SU-DHL-6 (cell line): ENCODE results near the gene FGFR2.

Experiments used
- H2AFZ ChIP-seq: fragments of 200-600 bp; sonication (generic); 2 replicates; pipeline ENCODE4 v1.6.1; 2014; ENCODE audit warnings: low read depth, mild to moderate bottlenecking, moderate library complexity, mixed read lengths, antibody characterized with exemption, low read length; ENCODE audit not compliant: severe bottlenecking
- H3F3A ChIP-seq: fragments of 200-600 bp; shearing (Covaris generic); 2 replicates; pipeline ENCODE4 v1.6.0; 2016; ENCODE audit warnings: antibody characterized with exemption, mild to moderate bottlenecking; ENCODE audit not compliant: insufficient read depth
- H3K27ac ChIP-seq: fragments of 200-600 bp; sonication (generic); 2 replicates; pipeline ENCODE4 v1.5.1; 2016; ENCODE audit warnings: low read depth, mild to moderate bottlenecking, low read length, moderate library complexity, mixed read lengths
- H3K27me3 ChIP-seq: fragments of 200-600 bp; sonication (generic), shearing (Covaris generic); 2 replicates; pipeline ENCODE4 v1.6.0; 2014; ENCODE audit warnings: mild to moderate bottlenecking, low read length
- H3K36me3 ChIP-seq: fragments of 200-600 bp; sonication (generic); 2 replicates; pipeline ENCODE4 v1.6.1; 2014; ENCODE audit warnings: mild to moderate bottlenecking, low read length, mixed read lengths
- H3K4me2 ChIP-seq: fragments of 300-600, 200-600 bp; shearing (Covaris generic), sonication (generic); 2 replicates; pipeline ENCODE4 v1.6.0; 2014; ENCODE audit warnings: low read length, low read depth, mild to moderate bottlenecking; ENCODE audit not compliant: poor library complexity, severe bottlenecking
- H3K4me3 ChIP-seq: fragments of 200-600 bp; sonication (generic); 2 replicates; pipeline ENCODE4 v1.5.1; 2014; ENCODE audit warnings: antibody characterized with exemption, low read length, mild to moderate bottlenecking, mixed read lengths; ENCODE audit not compliant: insufficient read depth, poor library complexity, severe bottlenecking
- H3K79me2 ChIP-seq: fragments of 200-600 bp; sonication (generic); 2 replicates; pipeline ENCODE4 v1.6.1; 2014; ENCODE audit warnings: mild to moderate bottlenecking, low read length, moderate library complexity; ENCODE audit not compliant: insufficient read depth
- H3K9ac ChIP-seq: fragments of 200-600 bp; sonication (generic); 2 replicates; pipeline ENCODE4 v1.7.0; 2014; ENCODE audit warnings: mild to moderate bottlenecking, low read length
- H3K9me2 ChIP-seq: fragments of 200-600 bp; sonication (generic); replicated peaks from 2 replicates; pipeline ENCODE4 v1.6.1; 2014; ENCODE audit warnings: low read length; ENCODE audit not compliant: insufficient read depth
- H3K9me3 ChIP-seq: fragments of 200-600 bp; sonication (generic); 2 replicates; pipeline ENCODE4 v1.6.1; 2014; ENCODE audit warnings: low read length, mixed read lengths; ENCODE audit not compliant: insufficient read depth
- H4K20me1 ChIP-seq: fragments of 200-600 bp; sonication (generic); 2 replicates; pipeline ENCODE4 v1.6.1; 2014; ENCODE audit warnings: low read depth, mild to moderate bottlenecking, antibody characterized with exemption, low read length, moderate library complexity, mixed read lengths
- CTCF ChIP-seq: fragments of 200-600 bp; sonication (generic); IDR thresholded peaks from one replicate; pipeline ENCODE4 v1.5.1; 2017; ENCODE audit warnings: antibody characterized with exemption, mild to moderate bottlenecking, low read length, moderate library complexity; ENCODE audit not compliant: insufficient read depth, poor library complexity, severe bottlenecking
- EZH2phosphoT487 ChIP-seq: fragments of 200-600 bp; sonication (generic), shearing (Covaris generic); conservative IDR thresholded peaks from 2 replicates; pipeline ENCODE4 v1.6.1; 2018; ENCODE audit warnings: mild to moderate bottlenecking, antibody characterized with exemption, low read length, moderate library complexity, mixed read lengths

The FGFR2 gene

GRCh38 chr10:121614613-121615434 is 16.6 kb upstream of the FGFR2 start:
- H3K27ac ChIP-seq, result no peak overlapping the region
- no peak for TF ChIP-seq EZH2phosphoT487
- no peak for TF ChIP-seq CTCF

GRCh38 chr10:121613456-121613855 is 15.2 kb upstream of the FGFR2 start:
- Histone ChIP-seq H3K36me3 (no peaks in the 10 kb centered on the region), H3K4me2 (no peak overlapping the region), H3K27me3 (no peaks in the 10 kb centered on the region), H2AFZ (no peak overlapping the region), H3K9ac (no peak overlapping the region), H3K79me2 (no peaks in the 10 kb centered on the region), H3K27ac (no peak overlapping the region), H4K20me1 (no peaks in the 10 kb centered on the region), H3F3A (no peaks in the 10 kb centered on the region), H3K9me2 (no peaks in the 10 kb centered on the region), H3K9me3 (no peaks in the 10 kb centered on the region), H3K4me3 (no peak overlapping the region)
- TF ChIP-seq CTCF (no peak), EZH2phosphoT487 (no peak)

More at GRCh38 chr10:121614613-121615434, 16.6 kb upstream of the FGFR2 start:
- H3K9me3 ChIP-seq, result no peaks in the 10 kb centered on the region
- no peak overlapping the region for H2AFZ ChIP-seq
- no peaks in the 10 kb centered on the region for H3K79me2 ChIP-seq
- no peak overlapping the region for H3K4me2 ChIP-seq
- no peaks in the 10 kb centered on the region for H4K20me1 ChIP-seq
- no peak overlapping the region for H3K4me3 ChIP-seq
- H3K27me3 ChIP-seq, result no peaks in the 10 kb centered on the region
- H3K9me2 ChIP-seq, result no peaks in the 10 kb centered on the region
- H3K9ac ChIP-seq, result no peak overlapping the region
- no peaks in the 10 kb centered on the region for H3K36me3 ChIP-seq
- no peaks in the 10 kb centered on the region for H3F3A ChIP-seq

- Histone ChIP-seq H4K20me1 (no peaks in the 10 kb centered on the region), H3K9me3 (no peaks in the 10 kb centered on the region), H3K27me3 (no peaks in the 10 kb centered on the region), H3F3A (no peaks in the 10 kb centered on the region), H3K9ac (no peak overlapping the region), H3K36me3 (no peaks in the 10 kb centered on the region), H3K4me3 (no peak overlapping the region), H3K4me2 (no peak overlapping the region), H3K27ac (no peak overlapping the region), H3K9me2 (no peaks in the 10 kb centered on the region), H2AFZ (no peak overlapping the region), H3K79me2 (no peaks in the 10 kb centered on the region)
- no peak for TF ChIP-seq CTCF
- TF ChIP-seq EZH2phosphoT487, result no peak
Observed at GRCh38 chr10:121611393-121612159, 13.3 kb upstream of the FGFR2 start.
